H9 (cell line): ENCODE measurements around the gene CDK6. TPM values are rescaled to one million over a fixed set of nuclear protein-coding genes. Genes with fewer than 3 reads are reported as not detected.

ENCODE experiments used
- DNase-seq: peaks from one replicate; pipeline ENCODE4 v3.0.0-alpha.2; 2017
- H2AFZ ChIP-seq: one replicate; pipeline ENCODE4 v1.6.1; 2013; ENCODE audit warnings: mild to moderate bottlenecking, low read length, control low read depth, moderate library complexity
- H2AK5ac ChIP-seq: 2 replicates; pipeline ENCODE4 v1.6.1; 2013; ENCODE audit warnings: low read length, control low read depth, mixed read lengths; ENCODE audit not compliant: insufficient read length
- H2BK120ac ChIP-seq: one replicate; pipeline ENCODE4 v1.6.1; 2013; ENCODE audit warnings: low read depth, mild to moderate bottlenecking, low read length, control low read depth, inconsistent platforms; ENCODE audit not compliant: poor library complexity, severe bottlenecking
- H2BK12ac ChIP-seq: 2 replicates; pipeline ENCODE4 v1.6.1; 2013; ENCODE audit warnings: low read length, control low read depth, mixed read lengths, low read depth; ENCODE audit not compliant: insufficient read length
- H2BK15ac ChIP-seq: 2 replicates; pipeline ENCODE4 v1.6.1; 2013; ENCODE audit warnings: low read depth, low read length, control low read depth
- H2BK20ac ChIP-seq: one replicate; pipeline ENCODE4 v1.6.1; 2013; ENCODE audit warnings: low read depth, mild to moderate bottlenecking, low read length, control low read depth, inconsistent platforms; ENCODE audit not compliant: poor library complexity, severe bottlenecking
- H2BK5ac ChIP-seq: 2 replicates; pipeline ENCODE4 v1.6.1; 2013; ENCODE audit warnings: low read length, control low read depth, mixed read lengths; ENCODE audit not compliant: insufficient read length
- H3K14ac ChIP-seq: 2 replicates; pipeline ENCODE4 v1.6.1; 2013; ENCODE audit warnings: low read length, control low read depth; ENCODE audit not compliant: insufficient read depth
- H3K18ac ChIP-seq: 2 replicates; pipeline ENCODE4 v1.6.1; 2013; ENCODE audit warnings: low read depth, mild to moderate bottlenecking, mixed read lengths, low read length, control low read depth; ENCODE audit not compliant: insufficient read length
- H3K23ac ChIP-seq: 2 replicates; pipeline ENCODE4 v1.6.1; 2013; ENCODE audit warnings: low read length, control low read depth, mixed read lengths, low read depth; ENCODE audit not compliant: insufficient read length
- H3K23me2 ChIP-seq: 2 replicates; pipeline ENCODE4 v1.6.1; 2013; ENCODE audit warnings: low read depth, mild to moderate bottlenecking, mixed read lengths, low read length, control low read depth; ENCODE audit not compliant: insufficient read length, poor library complexity, severe bottlenecking
- H3K27ac ChIP-seq: 2 replicates; pipeline ENCODE4 v1.5.1; 2013; ENCODE audit warnings: low read length, control low read depth, mixed read lengths, low read depth; ENCODE audit not compliant: insufficient read length
- H3K27me3 ChIP-seq: 2 replicates; pipeline ENCODE4 v1.6.1; 2013; ENCODE audit warnings: low read length, control low read depth, inconsistent platforms; ENCODE audit not compliant: insufficient read depth
- H3K4ac ChIP-seq: 2 replicates; pipeline ENCODE4 v1.6.1; 2013; ENCODE audit warnings: low read depth, mild to moderate bottlenecking, control low read depth, inconsistent platforms, low read length, moderate library complexity
- H3K4me1 ChIP-seq: 2 replicates; pipeline ENCODE4 v1.6.1; 2013; ENCODE audit warnings: low read length, control low read depth, inconsistent platforms; ENCODE audit not compliant: insufficient read depth
- H3K4me2 ChIP-seq: 2 replicates; pipeline ENCODE4 v1.6.1; 2013; ENCODE audit warnings: low read length, control low read depth, mixed read lengths; ENCODE audit not compliant: insufficient read length, insufficient read depth
- H3K56ac ChIP-seq: 2 replicates; pipeline ENCODE4 v1.6.1; 2013; ENCODE audit warnings: low read depth, mild to moderate bottlenecking, mixed read lengths, low read length, control low read depth; ENCODE audit not compliant: insufficient read length
- H3K79me1 ChIP-seq: 2 replicates; pipeline ENCODE4 v1.6.1; 2013; ENCODE audit warnings: low read depth, mild to moderate bottlenecking, moderate library complexity, low read length, control low read depth, inconsistent platforms; ENCODE audit not compliant: insufficient read depth, poor library complexity, severe bottlenecking
- H3K79me2 ChIP-seq: 2 replicates; pipeline ENCODE4 v1.6.1; 2013; ENCODE audit warnings: low read length, control low read depth, inconsistent platforms; ENCODE audit not compliant: insufficient read depth
- H3K9ac ChIP-seq: 2 replicates; pipeline ENCODE4 v1.6.1; 2013; ENCODE audit warnings: low read length, control low read depth, mixed read lengths; ENCODE audit not compliant: insufficient read length; ENCODE audit errors: extremely low read depth
- H3K9me3 ChIP-seq: one replicate; pipeline ENCODE4 v1.6.1; 2013; ENCODE audit warnings: low read depth, low read length, inconsistent platforms; ENCODE audit not compliant: control insufficient read depth
- H3T11ph ChIP-seq: one replicate; pipeline ENCODE4 v1.6.1; 2013; ENCODE audit warnings: mild to moderate bottlenecking, low read length, control low read depth, inconsistent platforms
- H4K20me1 ChIP-seq: one replicate; pipeline ENCODE4 v1.6.1; 2013; ENCODE audit not compliant: control insufficient read depth, insufficient read length, insufficient read depth
- H4K5ac ChIP-seq: 2 replicates; pipeline ENCODE4 v1.6.1; 2013; ENCODE audit warnings: low read depth, mild to moderate bottlenecking, mixed read lengths, low read length, control low read depth; ENCODE audit not compliant: insufficient read length
- H4K8ac ChIP-seq: replicated peaks from 2 replicates; pipeline ENCODE4 v1.6.1; 2013; ENCODE audit warnings: low read length, control low read depth, mixed read lengths, low read depth; ENCODE audit not compliant: insufficient read length
- H4K91ac ChIP-seq: 2 replicates; pipeline ENCODE4 v1.6.1; 2013; ENCODE audit warnings: low read depth, mild to moderate bottlenecking, moderate library complexity, mixed read lengths, low read length, control low read depth; ENCODE audit not compliant: insufficient read length
- H3K27ac Mint-ChIP-seq, 3 experiments: 2 replicates in 2 of 3; 3 replicates in 1 of 3; pipeline ENCODE4 v1.8.0; 2020 to 2021; ENCODE audit warnings: mixed read lengths in 3 of 3, mild to moderate bottlenecking in 1 of 3, moderate library complexity in 1 of 3
- H3K27me3 Mint-ChIP-seq: 2 replicates; pipeline ENCODE4 v1.8.0; 2021; ENCODE audit warnings: low read depth, mild to moderate bottlenecking, moderate library complexity, mixed read lengths
- H3K36me3 Mint-ChIP-seq, 3 experiments: 2 replicates in 2 of 3; 3 replicates in 1 of 3; pipeline ENCODE4 v1.8.0; 2020 to 2021; ENCODE audit warnings: low read depth in 3 of 3, mixed read lengths in 3 of 3; ENCODE audit not compliant: insufficient read depth in 1 of 3
- H3K4me1 Mint-ChIP-seq, 2 experiments: 2 replicates each; pipeline ENCODE4 v1.8.0; 2020; ENCODE audit warnings: mixed read lengths in 2 of 2
- H3K4me3 Mint-ChIP-seq, 2 experiments: 2 replicates in 1 of 2; 3 replicates in 1 of 2; pipeline ENCODE4 v1.8.0; 2020 to 2021; ENCODE audit warnings: mild to moderate bottlenecking in 2 of 2, mixed read lengths in 2 of 2, moderate library complexity in 1 of 2
- H3K9me3 Mint-ChIP-seq, 2 experiments: 2 replicates in 1 of 2; 3 replicates in 1 of 2; pipeline ENCODE4 v1.8.0; 2020; ENCODE audit warnings: mild to moderate bottlenecking in 2 of 2, mixed read lengths in 2 of 2, moderate library complexity in 1 of 2
- total RNA-seq: library from RNA; stranded (reverse); gene quantifications from 2 replicates; pipeline ENCODE4 v1.2.1, GENCODE V29; 2021
- TF ChIP-seq, protein P1 (sequence below): fragments of 200-600 bp; sonication (generic); conservative IDR thresholded peaks from 3 replicates; pipeline ENCODE4 v1.8.0; 2021; ENCODE audit warnings: antibody characterized with exemption, mild to moderate bottlenecking

CDK6 gene
- total RNA-seq, 1 experiment from 2014 or later = 30.0 TPM

DNA sequence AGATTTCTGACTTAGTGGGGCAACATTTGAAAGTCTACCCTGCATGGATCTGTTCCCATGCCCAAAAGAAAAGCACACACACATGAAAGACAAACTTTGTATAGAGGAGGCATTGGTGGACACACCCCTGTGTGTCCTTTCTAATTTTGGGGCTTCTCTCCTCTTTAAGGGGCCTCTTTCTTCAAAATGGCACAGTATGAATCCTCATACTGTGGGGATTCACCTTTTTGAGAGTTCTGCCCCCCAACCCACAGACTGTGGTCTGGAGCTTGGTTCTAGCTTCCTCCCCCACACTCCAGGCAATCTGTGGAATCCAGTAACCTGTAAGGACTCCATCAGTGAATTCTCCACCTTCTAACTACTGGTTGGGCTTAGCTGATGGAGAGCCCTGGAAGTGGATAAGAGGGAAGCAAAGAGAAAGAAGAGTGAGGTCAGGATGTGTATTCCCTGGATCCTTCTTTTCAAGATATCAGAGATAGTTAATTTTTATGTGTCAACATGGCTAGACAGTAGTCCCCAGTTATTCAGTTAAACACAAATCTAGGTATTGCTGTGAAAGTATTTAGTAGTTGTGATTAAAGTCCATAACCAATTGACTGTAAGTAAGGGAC is 32.4 kb upstream of the CDK6 start:
- Histone ChIP-seq H2BK20ac (no peak overlapping the region), H3K23ac (no peak overlapping the region), H2AFZ (no peak overlapping the region), H3K27me3 (no peaks in the 10 kb centered on the region), H3K4me2 (no peak overlapping the region), H4K5ac (no peak overlapping the region), H4K8ac (no peak overlapping the region), H3K27ac (no peak overlapping the region), H2BK12ac (no peak overlapping the region), H3K4ac (no peak overlapping the region), H3K56ac (no peak overlapping the region), H4K20me1 (no peaks in the 10 kb centered on the region), H3K23me2 (no peaks in the 10 kb centered on the region), H3K18ac (no peak overlapping the region), H3K9ac (no peak overlapping the region), H2AK5ac (no peak overlapping the region), H3K79me2 (no peaks in the 10 kb centered on the region), H3K4me1 (no peaks in the 10 kb centered on the region), H3T11ph (no peak overlapping the region), H2BK120ac (no peak overlapping the region), H4K91ac (no peak overlapping the region), H2BK15ac (no peak overlapping the region), H3K79me1 (no peaks in the 10 kb centered on the region), H3K9me3 (no peaks in the 10 kb centered on the region), H3K14ac (no peak overlapping the region), H2BK5ac (no peak overlapping the region)
- TF ChIP-seq, protein P1, sequence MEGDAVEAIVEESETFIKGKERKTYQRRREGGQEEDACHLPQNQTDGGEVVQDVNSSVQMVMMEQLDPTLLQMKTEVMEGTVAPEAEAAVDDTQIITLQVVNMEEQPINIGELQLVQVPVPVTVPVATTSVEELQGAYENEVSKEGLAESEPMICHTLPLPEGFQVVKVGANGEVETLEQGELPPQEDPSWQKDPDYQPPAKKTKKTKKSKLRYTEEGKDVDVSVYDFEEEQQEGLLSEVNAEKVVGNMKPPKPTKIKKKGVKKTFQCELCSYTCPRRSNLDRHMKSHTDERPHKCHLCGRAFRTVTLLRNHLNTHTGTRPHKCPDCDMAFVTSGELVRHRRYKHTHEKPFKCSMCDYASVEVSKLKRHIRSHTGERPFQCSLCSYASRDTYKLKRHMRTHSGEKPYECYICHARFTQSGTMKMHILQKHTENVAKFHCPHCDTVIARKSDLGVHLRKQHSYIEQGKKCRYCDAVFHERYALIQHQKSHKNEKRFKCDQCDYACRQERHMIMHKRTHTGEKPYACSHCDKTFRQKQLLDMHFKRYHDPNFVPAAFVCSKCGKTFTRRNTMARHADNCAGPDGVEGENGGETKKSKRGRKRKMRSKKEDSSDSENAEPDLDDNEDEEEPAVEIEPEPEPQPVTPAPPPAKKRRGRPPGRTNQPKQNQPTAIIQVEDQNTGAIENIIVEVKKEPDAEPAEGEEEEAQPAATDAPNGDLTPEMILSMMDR = no peak
- Mint-ChIP-seq H3K9me3 (no peaks in the 10 kb centered on the region; a peak in 1 of 5 replicates), H3K36me3 (no peaks in the 10 kb centered on the region), H3K27ac (no peak overlapping the region), H3K4me1 (peaks cover 2 to 8% of the 10 kb centered on the region in 2 experiments; a peak in 3 of 4 replicates), H3K27me3 (no peaks in the 10 kb centered on the region; the same call in 1 of the 2 replicates), H3K4me3 (no peak overlapping the region)
- DNase-seq = no peak
